NCI-H1930 (cell line): ENCODE results near the gene CACNA1C.

Source experiments
- DNase-seq, 2 experiments: peaks; one replicate each; lab custom pipeline; 2025; lab: John Stamatoyannopoulos, UW

Gene CACNA1C

DNA sequence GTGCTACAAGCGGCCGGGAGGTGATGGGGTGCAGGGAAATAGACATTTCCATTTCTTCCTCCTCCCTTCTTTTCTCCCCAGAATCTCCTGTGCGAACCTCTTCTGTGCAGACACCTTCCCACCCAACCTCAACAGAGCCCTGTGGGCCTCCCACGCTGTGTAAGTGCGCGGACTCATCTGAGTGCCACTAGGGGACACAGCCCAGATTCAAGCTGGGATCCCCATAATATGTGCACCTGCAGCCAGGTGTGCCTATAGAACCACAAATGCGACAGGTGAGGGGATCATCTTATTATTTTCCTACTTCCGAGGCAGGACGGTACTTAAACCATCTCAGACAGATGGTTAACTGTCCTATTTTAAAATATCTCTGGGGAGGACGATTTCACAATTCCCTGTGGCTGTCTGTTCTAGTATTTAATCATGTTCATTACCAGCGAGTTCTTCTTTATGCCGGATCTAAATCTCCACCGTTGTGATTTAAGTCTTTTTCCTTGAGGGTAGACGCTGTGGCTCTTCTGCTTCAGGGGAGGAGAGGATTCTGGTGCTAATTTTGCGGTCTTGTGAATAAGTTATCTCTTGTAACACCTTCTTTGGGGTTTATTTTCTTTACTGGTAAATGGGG is 17.2 kb upstream of the CACNA1C start:
- no peak for DNase-seq

DNA sequence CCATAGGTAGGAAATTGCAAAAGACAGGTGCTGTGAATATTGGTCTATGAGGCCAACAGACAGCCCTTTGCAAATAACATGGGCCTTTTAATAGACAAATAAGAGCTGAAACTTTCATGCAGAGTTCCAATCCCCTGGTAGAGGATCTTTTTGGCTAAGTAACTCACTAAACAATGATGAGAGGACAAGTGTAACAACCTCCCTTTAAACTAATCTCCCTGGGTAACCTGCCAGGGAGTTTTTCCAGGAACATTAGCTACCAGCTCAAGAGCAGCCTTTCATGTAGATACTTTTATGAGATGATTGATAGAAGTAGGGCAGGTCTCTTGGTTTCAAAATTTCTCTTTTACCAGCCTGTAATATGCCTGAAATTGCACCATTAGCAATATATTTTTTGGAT is 13.8 kb upstream of the CACNA1C start:
- no peak for DNase-seq

- DNase-seq = no peak
These were observed 9.7 kb upstream of the CACNA1C start for GRCh38 chr12:2043054-2043453.

GRCh38 chr12:2044165-2044564 is 8.6 kb upstream of the CACNA1C start:
- DNase-seq = no peak

DNA sequence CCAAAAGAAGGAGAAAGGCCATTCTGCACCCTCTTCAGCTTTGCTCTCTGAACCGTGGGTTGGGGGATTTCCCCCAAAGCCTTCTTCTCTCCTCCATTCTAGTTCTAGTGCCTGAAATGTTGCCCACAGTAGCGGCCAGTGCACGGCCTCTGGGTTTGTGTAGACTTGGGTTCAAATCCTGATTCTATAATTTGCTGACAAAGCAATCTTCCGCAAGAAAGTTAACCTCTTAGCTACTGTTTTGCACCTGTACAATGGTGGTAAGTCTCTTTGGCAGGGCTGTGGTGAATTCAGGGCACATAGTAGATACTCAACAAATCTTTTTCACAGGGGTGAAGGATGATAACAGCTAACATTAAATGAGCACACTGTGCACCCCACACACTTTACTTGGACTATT is 5.8 kb upstream of the CACNA1C start:
- DNase-seq = no peak

DNA sequence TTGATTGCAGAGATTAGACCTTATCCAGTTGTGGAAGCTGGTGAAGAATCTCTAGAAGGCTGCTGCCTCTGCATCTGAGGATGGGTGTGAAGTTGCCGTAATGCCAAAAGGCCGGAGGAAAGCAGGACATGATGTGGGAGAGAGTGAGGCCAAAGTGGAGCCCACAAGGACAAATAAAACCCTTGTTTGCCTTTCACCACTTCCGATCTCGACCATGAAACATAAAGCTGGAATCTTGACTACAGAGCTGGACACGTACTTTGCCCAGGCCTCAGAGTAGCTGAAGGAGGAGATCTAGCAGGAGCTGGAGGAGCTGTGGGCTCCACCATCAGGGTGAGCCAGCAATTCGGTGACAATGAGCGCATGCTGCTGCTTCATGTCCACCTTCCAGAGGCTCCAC is 5.0 kb upstream of the CACNA1C start:
- no peak for DNase-seq

GRCh38 chr12:2049604-2050540 is 2.9 kb upstream of the CACNA1C start:
- no peak for DNase-seq

- no peak for DNase-seq
These were observed 826 bp upstream of the CACNA1C start for GRCh38 chr12:2051700-2052621.

GRCh38 chr12:2053691-2054090 is 904 bp downstream of the CACNA1C start:
- no peak for DNase-seq

DNA sequence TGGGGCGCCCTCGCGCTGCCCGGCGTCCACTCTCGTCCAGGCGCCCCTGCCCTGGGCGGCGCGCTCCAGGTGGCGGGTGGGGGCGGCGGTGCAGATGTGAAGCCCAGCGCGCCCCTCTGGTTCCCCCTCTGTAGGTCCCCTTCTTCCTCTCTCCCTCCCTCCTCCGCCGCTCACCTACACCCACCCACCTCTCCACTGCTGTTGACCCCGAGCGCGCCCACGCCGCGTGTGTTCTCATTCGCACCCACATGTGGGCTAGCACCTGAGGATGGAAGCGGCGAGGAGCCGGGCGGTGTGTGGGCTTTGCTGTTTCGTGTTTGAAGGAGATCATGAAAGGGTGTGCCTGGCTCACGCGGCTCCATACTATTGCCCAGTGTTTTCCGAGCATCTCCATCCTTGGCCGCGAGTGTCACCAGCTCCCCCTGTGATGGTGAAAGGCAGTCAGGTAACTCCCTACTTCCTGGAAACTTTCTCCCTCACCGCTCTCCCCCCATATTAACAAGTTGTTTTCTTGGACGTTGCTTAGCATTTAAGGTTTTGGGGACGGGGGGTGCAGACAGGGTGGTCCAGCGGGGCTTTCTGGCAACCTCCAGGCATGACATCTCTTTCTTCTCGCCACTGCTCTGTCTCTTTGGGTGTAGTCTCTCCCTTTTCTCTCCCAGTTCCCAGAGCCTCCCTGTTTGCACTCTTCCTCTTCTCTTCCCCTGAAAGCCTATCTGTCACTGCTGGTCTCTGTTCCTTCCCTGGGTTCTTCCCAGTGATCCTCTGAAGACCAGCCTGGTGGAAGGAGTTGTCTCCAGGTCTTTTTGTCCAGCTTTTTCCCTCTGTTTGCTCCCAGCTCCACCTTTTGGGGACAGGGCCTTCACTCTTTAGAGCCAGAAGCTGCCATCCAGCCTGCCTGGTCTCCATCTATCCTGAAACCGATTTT is 1.6 kb downstream of the CACNA1C start:
- DNase-seq = no peak

DNA sequence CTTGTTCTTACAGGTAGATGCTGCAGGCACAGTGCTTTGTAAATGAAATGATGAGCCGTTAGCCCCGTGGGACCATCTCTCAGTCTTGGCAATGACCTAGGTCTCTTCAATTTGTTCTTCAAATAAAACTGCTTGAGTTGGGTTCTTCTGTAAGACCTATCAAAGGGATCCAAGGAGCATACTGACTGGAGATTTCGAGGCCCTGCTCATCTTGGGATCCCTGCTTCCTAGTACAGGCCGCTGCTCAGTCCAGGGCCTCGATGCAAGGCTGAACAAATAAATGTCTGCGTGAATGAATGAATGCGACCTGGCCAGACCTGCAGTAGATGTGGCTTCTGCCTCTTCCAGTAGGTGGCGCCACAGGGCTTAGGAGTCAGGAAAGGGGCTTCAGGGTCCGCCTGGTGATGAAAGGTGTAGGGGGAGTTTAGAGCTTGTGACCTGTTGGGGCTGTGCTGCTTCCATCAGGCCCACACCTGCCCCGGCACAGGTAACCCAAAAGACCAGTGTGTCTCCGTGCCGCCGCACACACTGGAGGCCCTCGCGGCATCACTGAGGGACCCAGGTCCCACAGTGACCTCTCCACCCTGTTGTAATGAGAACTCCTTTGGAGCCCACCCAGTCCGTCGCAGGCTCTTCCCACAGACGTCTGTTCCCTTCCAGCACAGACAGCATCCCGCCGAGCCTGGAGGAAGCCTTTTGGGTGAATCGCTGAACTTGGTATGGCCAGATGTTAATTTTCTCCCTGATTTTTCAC is 4.4 kb downstream of the CACNA1C start:
- DNase-seq = peak; percentile 37 to 72

DNA sequence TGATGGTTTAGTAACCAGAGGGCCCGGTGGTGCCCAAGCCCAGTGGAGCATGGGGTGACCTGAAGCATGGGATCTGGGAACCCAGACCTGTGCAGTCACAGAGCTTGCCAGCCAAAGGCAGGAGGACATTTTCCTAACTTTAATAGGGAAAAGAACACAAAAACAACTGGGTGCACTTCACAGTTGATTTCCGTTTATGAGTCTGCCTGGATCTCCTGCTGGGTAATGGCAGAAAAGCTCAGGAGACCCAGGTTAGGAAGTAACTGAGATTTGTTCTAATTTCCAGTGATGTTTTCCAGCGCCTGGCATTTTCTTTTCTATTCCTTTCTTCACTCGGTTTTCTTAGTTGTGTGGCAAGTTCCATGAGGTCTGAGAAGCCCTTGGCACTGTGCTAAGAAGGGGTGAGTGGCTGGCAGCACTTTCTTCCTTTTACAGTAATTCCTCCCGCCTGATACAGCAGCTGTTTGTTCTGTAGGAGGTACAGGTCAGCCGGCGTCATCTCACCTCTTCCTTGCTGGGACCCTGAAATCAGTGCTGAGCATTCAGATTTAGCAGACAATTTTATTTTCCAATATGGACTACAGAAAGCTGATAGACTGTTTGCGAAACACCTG is 5.1 kb downstream of the CACNA1C start:
- no peak for DNase-seq

GRCh38 chr12:2058837-2059236 is 6.0 kb downstream of the CACNA1C start:
- no peak for DNase-seq

DNA sequence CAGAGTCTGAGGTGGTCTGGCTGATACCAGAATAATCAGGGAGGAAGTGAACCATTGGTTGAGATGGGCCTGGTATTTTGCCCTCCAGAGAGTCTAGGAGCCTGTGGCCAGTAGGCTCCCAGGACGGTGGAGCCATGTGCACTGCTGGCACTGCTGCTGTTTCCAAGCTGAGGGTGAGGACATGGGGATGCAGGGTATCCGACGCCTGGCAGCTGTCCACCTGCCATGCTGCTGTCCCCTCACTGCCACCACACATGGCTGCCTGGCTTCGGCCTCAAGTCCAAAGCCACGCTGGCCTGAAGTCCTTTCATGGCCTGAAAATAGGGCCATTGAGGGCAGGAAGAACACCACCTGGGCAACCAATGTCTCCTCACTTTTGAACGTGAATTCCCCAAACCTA is 8.6 kb downstream of the CACNA1C start:
- no peak for DNase-seq

GRCh38 chr12:2064071-2064507 is 11.3 kb downstream of the CACNA1C start:
- no peak for DNase-seq

DNA sequence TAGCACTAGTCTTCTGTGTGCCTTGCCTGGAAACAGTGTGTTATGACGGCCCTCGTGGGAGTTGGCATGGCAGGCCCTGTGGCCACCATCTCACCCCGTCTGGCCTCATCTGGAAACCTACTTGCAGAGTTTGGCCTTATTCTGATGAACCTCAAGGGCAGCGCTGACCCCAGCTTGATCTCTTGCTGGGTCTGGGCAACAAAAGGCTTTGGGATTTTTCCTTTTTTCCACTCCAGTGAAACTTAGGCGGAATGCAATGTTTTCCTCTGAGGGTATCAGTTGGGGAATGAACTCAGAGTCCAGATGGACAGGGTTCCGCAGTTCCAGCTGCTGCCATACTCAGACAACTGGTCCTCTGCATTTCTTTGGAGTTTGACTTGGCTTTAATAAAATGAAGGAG is 15.9 kb downstream of the CACNA1C start:
- DNase-seq = no peak

DNA sequence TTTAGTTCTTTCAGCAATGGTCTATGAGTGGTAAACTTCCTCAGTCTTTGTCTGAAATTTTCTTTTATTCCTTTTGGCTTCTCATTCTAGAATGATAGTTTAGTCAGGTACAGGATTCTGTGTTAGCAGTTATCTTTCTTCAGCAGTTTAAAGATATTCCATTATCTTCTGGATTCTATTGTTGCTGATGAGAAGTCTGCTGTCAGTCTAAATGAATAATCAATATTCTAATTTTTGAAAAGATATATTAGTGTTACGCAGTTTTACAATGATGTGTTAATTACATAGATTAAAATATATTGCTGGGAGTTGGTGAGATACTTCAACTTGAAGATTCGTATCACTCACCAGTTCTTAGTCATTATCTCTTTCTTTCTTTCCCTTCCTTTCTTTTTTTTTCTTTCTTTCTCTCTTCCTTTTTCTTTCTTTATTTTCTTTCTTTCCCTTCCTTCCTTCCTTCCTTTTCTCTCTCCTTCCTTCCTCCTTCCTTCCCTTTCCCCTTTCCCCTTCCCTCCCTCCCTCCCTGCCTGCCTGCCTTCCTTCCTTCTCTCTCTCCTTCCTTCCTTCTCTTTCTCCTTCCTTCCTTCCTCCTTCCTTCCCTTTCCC is 17.8 kb downstream of the CACNA1C start:
- DNase-seq = no peak

GRCh38 chr12:2074792-2075191 is 22.0 kb downstream of the CACNA1C start:
- DNase-seq = no peak

- no peak for DNase-seq
These were observed 22.9 kb downstream of the CACNA1C start for GRCh38 chr12:2075508-2076195.
